NCI-H2196 treated with DMSO at 0.1 percent for 48 hours (cell line): ENCODE measurements around the gene PILRA.
"Not testable (repeated sequence)": the region's sequence is repeated elsewhere in the genome, so short reads cannot be mapped to it uniquely, and the experiment has no call there.

ENCODE experiments used
- DNase-seq: peaks from one replicate; lab custom pipeline; 2025; ENCODE audit not compliant: unreplicated experiment; lab: John Stamatoyannopoulos, UW

Gene PILRA

GRCh38 chr7:100373261-100373831 is at the start of gene PILRA:
TSS of gene PILRA (plus strand) at chr7:100373487. CDS start at chr7:100373657, 170 bp downstream.
- no peak for DNase-seq

DNA sequence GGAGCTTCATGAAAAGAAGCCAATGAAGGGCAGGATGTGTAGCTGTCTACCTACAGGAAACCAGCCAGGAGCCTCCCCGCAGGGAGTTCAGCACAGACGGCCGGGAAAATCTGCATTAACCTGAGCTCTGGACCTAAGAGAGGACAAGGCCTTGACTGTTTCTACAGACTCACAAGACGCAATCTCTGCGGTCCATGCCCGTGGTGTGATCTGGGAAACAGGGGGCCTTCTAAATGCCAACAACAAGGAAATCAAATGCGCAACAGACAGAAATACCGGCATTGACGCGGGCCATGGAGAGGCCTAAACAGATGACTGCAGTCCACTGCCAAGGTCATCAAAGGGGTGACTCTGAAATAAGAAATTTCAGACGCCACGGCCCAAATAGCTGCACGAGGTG is 49.1 kb upstream of the PILRA start:
- not testable (repeated sequence) for DNase-seq

GRCh38 chr7:100325671-100326070 is 47.6 kb upstream of the PILRA start:
- DNase-seq = not testable (repeated sequence)

- DNase-seq = not testable (repeated sequence)
Measured at GRCh38 chr7:100326914-100327313, 46.4 kb upstream of the PILRA start.

DNA sequence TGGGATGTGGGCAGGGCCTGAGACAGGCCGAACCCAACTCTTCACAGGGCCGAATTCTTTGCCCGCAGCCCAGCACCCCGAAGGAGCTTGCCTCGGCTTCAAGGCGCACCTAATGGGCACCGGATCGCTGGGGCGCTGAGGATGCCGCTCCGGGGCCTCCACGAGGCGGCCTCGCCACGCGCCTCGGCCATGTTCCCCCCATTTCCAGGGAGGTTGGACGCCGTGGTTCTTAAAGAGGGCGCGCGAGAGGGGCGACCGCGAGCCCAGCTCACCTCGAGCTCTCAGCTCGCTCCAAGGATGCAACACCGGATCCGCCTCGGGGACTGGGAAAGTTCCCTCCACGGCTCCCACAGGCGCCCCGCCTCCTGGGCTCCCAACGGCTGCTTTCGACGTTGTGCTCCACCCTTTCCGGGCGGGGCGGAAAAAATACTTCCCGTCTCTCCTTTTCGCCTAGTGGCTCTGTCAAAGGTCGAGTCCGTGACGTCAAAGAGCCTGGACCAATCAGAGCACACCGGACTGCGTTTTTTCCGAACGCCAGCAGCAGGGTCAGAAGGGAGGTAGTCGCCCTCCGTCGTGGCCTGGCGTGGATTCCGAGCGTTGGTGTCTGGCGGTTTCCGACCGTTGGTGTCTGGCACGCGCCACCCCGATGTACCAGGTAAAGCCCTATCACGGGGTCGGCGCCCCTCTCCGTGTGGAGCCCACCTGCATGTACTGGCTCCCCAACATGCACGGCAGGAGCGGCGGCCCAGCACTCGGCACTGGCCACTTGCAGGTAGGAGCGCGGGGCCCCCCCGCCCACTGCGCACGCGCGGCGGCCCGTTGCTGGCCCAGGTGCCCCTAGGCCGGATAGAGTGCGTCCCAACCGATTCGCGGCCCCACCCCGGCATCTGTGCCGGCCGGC is 37.5 kb upstream of the PILRA start:
- peak; percentile 80 for DNase-seq

GRCh38 chr7:100338083-100338696 is 35.1 kb upstream of the PILRA start:
- DNase-seq = not testable (repeated sequence)

GRCh38 chr7:100341286-100341685 is 32.0 kb upstream of the PILRA start:
- not testable (repeated sequence) for DNase-seq

DNA sequence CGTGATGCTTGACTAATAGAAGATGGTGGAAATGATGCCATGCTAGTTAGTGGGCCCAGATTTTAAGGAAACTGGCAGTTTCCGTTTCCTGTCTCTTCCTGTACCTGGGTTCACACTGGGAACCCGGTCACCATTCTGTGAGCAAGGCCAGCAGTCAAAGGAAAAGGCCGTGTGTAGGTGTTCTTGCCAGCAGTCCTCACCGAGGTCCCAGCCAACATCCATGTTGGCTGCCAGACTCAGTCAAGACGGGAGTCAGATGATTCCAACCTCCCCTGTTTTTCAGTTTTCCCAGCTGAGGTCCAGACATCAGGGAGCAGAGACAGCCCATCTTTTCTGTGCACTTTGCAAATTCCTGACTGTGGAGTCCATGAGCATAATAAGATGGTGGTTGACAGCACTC is 30.5 kb upstream of the PILRA start:
- DNase-seq = no peak

DNA sequence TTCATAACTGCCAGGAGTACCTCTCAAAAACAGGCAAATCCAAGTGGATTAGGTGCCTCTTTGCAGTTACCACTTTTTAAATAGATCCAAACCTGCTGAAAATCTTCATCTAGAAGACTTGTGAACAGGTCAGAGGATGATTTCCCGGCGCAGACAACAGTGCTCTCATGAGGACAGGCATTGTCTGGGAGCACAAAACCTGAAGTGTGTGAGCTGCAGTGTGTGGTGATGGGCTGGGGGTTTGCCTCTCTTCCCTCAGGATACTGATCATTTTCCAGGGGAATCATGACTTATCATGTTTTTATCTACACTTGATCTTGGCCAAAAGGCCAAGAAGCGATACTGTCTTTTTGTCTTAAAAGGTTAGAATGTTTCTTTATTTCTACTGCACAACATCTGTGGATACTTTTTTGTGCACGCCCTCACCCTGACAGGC is 29.1 kb upstream of the PILRA start:
- DNase-seq = not testable (repeated sequence)

DNA sequence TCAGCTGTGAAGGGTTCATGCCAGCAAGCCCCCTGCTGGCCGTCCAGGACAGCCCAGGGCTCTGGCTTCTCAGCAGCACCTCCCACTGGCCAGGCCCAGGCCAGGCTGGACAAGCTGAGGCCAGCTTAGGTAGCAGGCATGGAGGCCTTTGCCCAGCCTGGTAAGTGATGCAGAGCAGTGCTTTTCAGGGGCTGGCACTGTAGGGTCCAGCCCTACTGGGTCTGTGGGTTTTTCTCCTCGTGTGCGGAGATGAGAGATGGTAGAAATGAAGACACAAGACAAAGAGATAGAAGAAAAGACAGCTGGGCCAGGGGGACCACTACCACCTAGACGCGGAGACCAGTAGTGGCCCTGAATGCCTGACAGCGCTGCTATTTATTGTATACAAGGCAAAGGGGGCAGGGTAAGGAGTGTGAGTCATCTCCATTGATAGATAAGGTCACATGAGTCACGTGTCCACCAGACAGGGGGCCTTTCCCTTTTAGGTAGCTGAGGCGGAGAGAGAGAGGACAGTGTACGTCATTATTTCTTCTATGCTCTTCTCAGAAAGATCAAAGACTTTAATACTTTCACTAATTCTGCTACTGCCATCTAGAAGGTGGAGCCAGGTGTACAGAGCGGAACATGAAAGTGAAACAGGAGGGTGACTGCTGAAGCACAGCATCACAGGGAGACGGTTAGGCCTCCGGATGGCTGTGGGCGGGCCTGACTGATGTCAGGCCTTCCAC is 28.6 kb upstream of the PILRA start:
- DNase-seq = not testable (repeated sequence)

DNA sequence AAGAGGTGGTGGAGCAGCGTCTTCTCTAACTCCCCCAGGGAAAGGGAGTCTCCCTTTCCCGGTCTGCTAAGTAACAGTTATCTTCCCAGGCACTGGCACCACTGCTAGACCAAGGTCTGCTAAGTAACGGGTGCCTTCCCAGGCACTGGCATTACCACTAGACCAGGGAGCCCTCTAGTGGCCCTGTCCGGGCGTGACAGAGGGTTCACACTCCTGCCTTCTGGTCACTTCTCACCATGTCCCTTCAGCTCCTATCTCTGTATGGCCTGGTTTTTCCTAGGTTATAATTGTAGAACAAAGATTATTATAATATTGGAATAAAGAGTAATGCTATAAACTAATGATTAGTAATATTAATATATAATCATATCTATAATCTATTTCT is 28.0 kb upstream of the PILRA start:
- peak; percentile 28 for DNase-seq

- no peak for DNase-seq
Measured at GRCh38 chr7:100346921-100347320, 26.4 kb upstream of the PILRA start.

DNA sequence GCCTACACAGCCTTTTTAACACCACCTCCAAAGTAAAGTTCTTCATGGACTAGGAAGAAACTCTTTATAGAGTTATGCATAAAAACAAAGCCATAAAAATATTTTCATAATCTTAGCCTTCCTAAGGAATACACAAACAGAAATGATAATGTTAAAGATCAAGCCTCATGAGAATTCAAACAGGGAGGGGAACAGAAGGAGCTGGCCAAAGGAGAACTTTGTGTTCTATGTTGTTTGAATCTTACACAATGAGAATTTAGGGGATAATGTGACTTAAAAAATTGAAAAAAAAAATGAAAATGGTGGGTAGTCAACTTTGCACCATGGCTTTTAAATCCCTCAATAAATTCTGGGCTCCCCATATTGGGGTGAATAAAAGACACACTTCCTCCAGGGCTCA is 24.5 kb upstream of the PILRA start:
- DNase-seq = no peak

DNA sequence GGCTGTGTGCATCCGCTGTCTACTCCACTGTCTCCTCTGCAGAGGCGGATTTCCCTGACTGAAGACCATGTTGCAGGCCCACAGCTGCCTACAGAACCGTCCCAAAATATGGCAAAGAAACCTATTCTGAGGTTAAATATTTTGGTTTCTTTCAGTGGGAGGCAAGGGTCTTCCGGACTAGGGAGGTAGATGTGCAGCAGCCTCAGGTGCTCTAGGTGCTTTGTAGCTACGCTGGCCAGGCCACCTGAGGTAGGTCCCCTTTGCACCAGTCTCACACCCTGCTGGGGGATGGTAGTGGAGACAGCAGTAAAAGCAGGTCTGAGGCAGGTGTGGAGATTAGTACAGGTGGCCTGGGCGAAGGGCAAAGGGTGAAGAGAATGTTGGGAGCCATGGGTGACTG is 23.5 kb upstream of the PILRA start:
- no peak for DNase-seq

- no peak for DNase-seq
Measured at GRCh38 chr7:100351657-100352058, 21.6 kb upstream of the PILRA start.

DNA sequence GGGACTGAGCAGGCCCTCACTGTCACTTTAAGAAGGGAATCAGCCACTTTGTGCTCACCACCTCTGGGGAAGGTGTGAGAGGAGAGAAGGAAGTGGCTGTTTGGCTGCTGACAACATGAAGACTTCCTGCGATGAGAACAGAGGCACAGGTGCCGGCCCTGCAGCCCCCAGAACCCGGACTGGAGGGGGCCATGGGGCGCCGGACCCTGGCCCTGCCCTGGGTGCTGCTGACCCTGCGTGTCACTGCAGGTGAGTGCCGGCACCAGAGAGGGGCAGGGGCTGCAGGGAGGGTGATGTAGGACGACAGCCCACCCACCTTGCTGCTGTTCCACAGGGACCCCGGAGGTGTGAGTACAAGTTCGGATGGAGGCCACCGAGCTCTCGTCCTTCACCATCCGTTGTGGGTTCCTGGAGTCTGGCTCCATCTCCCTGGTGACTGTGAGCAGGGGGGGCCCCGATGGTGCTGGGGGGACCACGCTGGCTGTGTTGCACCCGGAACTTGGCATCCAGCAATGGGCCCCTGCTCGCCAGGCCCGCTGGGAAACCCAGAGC is 21.0 kb upstream of the PILRA start:
- DNase-seq = not testable (repeated sequence)

DNA sequence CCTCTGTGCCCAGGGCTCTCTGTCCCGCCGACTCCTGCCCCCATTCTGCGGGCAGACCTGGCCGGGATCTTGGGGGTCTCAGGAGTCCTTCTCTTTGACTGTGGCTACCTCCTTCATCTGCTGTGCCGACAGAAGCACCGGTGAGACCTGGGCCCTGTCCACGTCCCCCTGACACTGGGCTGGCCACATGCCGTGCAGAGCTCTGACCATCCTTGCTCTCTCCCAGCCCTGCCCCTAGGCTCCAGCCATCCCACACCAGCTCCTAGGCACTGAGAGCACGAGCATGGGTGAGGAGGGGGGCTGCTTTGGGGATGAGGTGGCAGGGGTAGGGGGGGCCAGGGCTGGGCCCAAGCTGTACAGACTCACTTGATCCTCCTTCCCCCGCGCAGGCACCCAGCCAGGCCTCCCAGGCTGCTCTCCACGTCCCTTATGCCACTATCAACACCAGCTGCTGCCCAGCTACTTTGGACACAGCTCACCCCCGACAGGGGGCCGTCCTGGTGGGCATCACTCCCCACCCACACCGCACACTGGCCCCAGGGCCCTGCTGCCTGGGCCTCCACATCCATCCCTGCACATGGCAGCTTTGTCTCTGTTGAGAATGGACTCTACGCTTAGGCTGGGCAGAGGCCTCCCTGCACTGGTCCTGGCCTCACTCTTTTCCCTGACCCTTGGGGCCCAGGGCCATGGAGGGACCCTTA is 20.2 kb upstream of the PILRA start:
- DNase-seq = no peak

- no peak for DNase-seq
Measured at GRCh38 chr7:100353685-100354330, 19.5 kb upstream of the PILRA start.

DNA sequence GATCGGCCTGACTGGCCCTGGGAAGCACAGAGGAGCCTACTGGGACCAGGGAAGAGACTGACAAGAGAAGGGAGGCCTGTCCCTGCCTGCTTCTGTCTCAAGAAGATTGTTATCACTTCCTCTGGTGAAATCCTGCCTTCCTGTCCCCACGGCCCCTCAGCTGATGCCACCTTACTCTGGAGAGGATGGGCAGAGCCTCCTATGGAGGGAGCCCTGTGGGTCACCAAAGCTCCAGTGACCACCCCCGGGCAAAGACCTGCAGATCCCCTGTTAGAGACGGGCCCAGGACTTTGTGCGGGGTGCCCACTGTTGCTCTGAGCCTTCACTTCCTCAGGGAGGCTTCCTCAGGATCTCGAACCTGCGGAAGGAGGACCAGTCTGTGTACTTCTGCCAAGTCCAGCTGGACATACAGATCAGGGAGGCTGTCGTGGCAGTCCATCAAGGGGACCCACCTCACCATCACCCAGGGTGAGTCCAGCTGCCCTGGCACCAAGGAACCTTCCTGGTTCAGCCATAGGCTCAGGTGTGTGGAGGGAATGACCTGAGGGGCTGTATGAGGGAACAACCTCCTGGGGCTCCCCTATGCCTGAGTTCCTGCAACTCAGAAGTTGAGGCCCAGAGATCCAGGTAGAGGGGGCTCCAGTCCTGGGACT is 16.7 kb upstream of the PILRA start:
- no peak for DNase-seq
